Stomach (tissue), 4 donors: ENCODE data around the gene SLC41A2.

Experiments used
- CTCF ChIP-seq, 7 experiments: fragments of 450-650 bp in 4 of 7; fragments of 200-600 bp in 3 of 7; sonication (generic) in 3 of 7; IDR thresholded peaks; one replicate each; pipeline ENCODE4 v1.5.1; 2016 to 2019; ENCODE audit warnings: antibody characterized with exemption in 7 of 7, control low read depth in 2 of 7, mild to moderate bottlenecking in 1 of 7
- EP300 ChIP-seq: sonication (generic); formaldehyde crosslinking; IDR thresholded peaks from one replicate; pipeline ENCODE4 v1.6.1; 2017; ENCODE audit warnings: antibody characterized with exemption
- POLR2A ChIP-seq, 4 donors: fragments of 450-650 bp; IDR thresholded peaks; one replicate each; pipeline ENCODE4 v1.6.1; 2016; ENCODE audit warnings: antibody characterized with exemption in 4 of 4, control low read depth in 2 of 4, mild to moderate bottlenecking in 1 of 4, moderate library complexity in 1 of 4
- POLR2AphosphoS5 ChIP-seq, 3 donors: sonication (generic); formaldehyde crosslinking; IDR thresholded peaks; one replicate each; pipeline ENCODE4 v1.6.1; 2016; ENCODE audit warnings: antibody characterized with exemption in 3 of 3

DNA sequence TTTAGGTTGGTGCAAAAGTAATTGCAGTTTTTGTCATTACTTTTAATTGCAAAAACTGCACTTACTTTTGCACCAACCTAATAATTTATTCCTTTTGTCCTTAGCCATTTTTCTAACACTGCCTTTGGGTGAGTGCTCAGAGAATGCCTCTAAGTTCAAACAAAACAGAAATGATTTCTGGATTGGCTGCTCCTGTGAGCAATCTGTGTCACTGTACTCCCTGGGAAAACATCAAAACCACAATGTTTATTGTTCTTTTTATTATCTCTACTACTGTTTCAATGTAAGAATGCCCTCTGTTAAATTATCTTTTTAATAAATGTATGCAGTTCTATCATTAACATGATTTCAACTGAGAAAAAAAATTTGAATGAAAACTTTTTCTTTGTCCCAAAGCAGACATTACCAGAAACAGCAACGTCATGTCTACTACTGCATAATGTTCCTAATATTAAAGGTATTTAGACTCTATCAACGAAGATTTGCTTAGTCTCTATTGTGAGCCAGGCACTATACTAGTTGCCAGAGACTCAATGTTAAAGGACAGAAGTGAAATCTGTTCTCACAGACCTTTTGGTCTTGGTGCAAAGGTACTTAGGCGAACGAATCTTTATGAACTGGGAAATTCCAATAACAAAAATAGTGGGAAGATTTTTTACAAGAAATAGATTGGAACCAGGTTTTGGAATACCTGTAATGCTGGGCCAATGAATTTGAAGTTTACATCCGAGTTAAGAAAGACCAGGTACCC lies 6.2 kb downstream of the SLC41A2 start:
- TF ChIP-seq CTCF (IDR thresholded peaks at IDR 0.05) (no peak), POLR2A (IDR thresholded peaks at IDR 0.05) (no peak), POLR2AphosphoS5 (IDR thresholded peaks at IDR 0.05) (peak in 2 of 3 donors; percentile 38 to 70), EP300 (no peak)
